Measurements from ENCODE around the gene DLG2.

GRCh38 chr11:83836065-83836464 lies 1791.1 kb downstream of the DLG2 start:
- TF ChIP-seq EZH2 (IDR thresholded peaks at IDR 0.05; ENCODE audit: insufficient read depth, low read length) (no peak), CTCF (IDR thresholded peaks at IDR 0.05; ENCODE audit: insufficient read depth, low read depth, low read length) (no peak)
